CD4-positive, alpha-beta T cell treated with Interleukin-2 at 100 ng/mL for 4 hours (primary cell): ENCODE data around the gene FAM131A.

Experiments
- DNase-seq: peaks from one replicate; pipeline ENCODE4 v3.0.0-alpha.2; 2020; ENCODE audit warnings: low spot score

FAM131A gene

GRCh38 chr3:184358124-184358767, 20.8 kb downstream of the FAM131A start:
- no peak for DNase-seq

GRCh38 chr3:184358921-184359350, 21.5 kb downstream of the FAM131A start:
- DNase-seq, result no peak

GRCh38 chr3:184359610-184360009, 22.2 kb downstream of the FAM131A start:
- DNase-seq, result no peak

GRCh38 chr3:184360070-184360928, 22.9 kb downstream of the FAM131A start:
- no peak for DNase-seq

GRCh38 chr3:184360929-184361531, 23.6 kb downstream of the FAM131A start:
- DNase-seq, result no peak

DNA sequence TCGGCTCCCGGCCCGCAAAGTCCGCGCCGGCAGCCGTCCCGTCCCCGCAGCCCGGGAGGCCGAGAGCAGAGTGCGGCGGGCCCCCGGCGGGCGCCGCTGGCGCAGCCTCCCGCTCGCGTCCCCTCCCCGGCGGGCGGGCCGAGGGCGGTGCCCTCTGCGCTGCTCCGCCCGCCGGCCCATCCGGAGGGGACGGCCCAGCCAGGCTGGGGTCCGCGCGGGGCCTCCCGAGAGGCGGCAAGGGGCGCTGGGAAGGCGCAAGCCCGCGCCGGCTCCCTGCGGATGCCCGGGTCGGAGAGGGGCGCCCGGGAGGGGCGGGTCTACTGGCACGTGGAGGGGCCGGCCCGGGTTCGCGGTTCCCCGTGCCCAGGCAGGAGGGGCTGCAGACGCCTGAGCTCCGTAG, 24.1 kb downstream of the FAM131A start, which contains the start of the genes CLCN2 and POLR2H:
Gene CLCN2 (minus strand): TSS at position 74 of the 400 bp plus-strand sequence. CDS start 126 bp downstream, outside the sequence.
Gene POLR2H (plus strand): TSS at position 179 of the 400 bp plus-strand sequence. CDS start 1,783 bp downstream, outside the sequence.
- DNase-seq, result peak; percentile 17

DNA sequence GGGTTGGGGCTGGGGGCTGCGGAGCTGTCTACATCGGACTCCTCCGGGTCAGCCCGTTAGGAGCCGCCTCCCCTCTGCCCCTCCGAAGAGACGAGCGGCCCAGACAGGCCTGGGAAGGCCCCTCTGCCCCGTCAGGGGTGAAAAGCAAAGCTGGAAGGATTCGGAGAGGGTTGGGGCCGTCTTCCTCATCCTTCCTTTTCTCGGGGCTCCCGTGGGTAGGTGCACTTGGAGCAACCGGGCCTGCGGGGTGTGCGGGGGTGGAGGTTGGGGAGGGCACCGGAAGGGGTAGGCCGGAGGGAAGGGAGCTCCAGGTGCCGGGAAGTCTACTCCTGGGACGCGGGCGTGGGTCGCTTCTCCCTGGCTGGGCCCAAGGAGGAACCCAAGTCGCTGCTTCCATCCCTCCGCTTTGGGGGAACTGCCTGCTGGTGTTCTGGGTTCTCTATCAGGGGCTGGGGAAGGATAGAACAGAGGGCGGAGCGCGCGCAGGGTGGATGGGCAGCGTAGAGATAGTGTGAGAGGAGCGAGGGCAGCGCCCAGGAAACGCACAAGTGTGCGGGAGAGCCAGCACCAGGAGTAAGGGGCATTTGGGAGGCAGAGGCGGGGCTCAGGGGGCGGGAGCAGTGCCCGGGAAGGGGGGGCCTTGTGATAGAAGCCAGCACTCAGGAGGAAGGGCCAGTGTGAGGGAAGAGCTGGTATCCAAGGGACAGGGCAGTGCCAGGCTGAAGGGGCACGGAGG, 24.7 kb downstream of the FAM131A start:
- DNase-seq, result peak; percentile 22

DNA sequence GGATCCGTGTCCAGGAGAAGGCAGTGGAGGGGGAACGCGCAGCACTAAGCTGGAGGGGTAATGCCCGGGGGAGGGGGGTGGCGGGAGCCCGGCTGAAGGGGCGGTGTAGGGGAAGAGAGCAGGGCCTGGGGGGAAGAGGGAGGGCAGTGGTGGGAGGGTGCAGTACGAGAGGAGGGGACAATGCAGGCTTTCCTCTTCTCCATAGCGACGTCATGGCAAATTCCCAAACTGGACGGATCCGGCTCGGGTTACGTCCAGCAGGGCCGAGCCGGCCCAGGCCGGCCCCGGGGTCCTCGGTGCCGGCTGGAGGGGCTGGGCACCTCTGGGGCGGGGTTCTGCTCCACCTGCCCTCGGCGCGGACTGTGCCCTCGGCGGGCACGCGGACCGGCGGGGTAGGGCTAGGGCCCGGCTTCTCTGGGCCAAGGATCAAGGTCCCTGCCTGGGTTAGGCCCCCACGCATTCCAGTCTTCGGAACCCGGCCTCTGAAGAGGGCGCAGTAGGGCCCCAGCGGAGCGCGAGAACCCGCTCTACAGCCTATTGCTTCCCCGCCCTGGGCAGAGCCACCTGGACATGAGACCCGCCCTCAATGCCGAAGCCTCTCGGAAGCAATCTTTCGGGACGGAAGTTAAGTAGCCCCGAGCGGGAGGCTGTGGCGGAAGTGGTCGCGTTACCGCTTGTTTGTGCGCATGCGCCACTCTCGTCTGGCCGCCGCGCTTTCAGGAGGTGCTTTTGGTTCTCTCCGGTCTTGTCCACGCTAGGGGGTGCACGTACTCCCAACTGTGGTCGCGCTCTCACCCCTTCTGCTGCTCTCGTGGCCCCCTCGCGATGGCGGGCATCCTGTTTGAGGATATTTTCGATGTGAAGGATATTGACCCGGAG, 25.5 kb downstream of the FAM131A start:
- DNase-seq, result peak; percentile 95

GRCh38 chr3:184366619-184367289, 29.4 kb downstream of the FAM131A start:
- no peak for DNase-seq

- DNase-seq, result no peak
Measured at GRCh38 chr3:184368116-184368515, 30.7 kb downstream of the FAM131A start.

GRCh38 chr3:184368586-184369183, 31.3 kb downstream of the FAM131A start:
- DNase-seq, result no peak

- DNase-seq, result peak; percentile 58
Measured at GRCh38 chr3:184371570-184372018, 34.2 kb downstream of the FAM131A start.

GRCh38 chr3:184372296-184372821, 35.0 kb downstream of the FAM131A start:
- no peak for DNase-seq

GRCh38 chr3:184372911-184373310, 35.5 kb downstream of the FAM131A start:
- DNase-seq, result no peak

GRCh38 chr3:184373422-184373821, 36.0 kb downstream of the FAM131A start:
- no peak for DNase-seq

GRCh38 chr3:184375747-184376461, 38.5 kb downstream of the FAM131A start:
- DNase-seq, result no peak

- no peak for DNase-seq
Measured at GRCh38 chr3:184377374-184377773, 40.0 kb downstream of the FAM131A start.

DNA sequence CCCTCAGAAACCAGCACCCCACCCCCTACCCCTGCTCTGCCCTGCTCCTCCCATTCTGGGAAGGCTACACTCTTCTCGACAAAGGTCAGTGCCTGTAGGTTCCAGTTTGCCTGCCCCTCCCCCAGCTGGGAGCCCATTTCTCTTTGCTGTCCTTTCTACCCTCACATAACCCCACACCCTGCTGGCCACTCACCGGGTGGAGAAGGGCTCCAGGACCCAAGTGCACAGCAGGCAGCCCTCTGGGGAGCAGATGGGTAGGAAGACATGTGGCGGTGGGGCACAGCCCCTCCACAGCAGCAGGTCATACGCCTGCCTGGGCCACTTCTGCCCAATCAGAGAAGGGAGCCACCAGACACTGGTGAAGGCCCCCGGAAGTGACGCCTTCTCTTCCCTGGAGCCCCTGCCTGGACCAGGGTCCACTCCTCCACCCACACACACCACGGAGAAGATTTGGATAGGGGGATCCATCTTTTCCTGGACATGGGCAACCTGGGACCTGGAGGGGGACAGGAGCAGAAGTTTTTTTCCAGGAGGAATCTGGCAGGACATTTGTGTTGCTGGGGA, 40.6 kb downstream of the FAM131A start, which contains the start of gene THPO:
Gene THPO (minus strand): TSS at position 326 of the 564 bp plus-strand sequence. CDS start 1,948 bp downstream, outside the sequence.
- no peak for DNase-seq
